ENCODE measurements around the gene PPP4R1.

The PPP4R1 gene

GRCh38 chr18:9506046-9506792 is 108.1 kb downstream of the PPP4R1 start:
- no peak for DNase-seq (ENCODE audit: low spot score)

All from activated CD4-positive, alpha-beta T cell treated with anti-CD3 and anti-CD28 coated beads, Interleukin-2, Interleukin-4, amounts not matched to agents 100 ng/mL and 50 ng/mL, durations not matched to agents 16 hours and 8 hours (primary cell).